Measurements from ENCODE around the gene CSKMT.
"Not testable (repeated sequence)": the region's sequence is repeated elsewhere in the genome, so short reads cannot be mapped to it uniquely, and the experiment has no call there.

CSKMT gene

GRCh38 chr11:62656796-62657429 lies 8.2 kb upstream of the CSKMT start:
- no peak for DNase-seq

- DNase-seq = peak; percentile 33 to 68
These were observed 572 bp upstream of the CSKMT start for GRCh38 chr11:62664405-62665074.

GRCh38 chr11:62665599-62666258 lies 617 bp downstream of the CSKMT start:
- peak; percentile 23 to 45 for DNase-seq

GRCh38 chr11:62666259-62666926 lies 1.3 kb downstream of the CSKMT start:
- DNase-seq = no peak

- no peak for DNase-seq
These were observed 2.3 kb downstream of the CSKMT start for GRCh38 chr11:62667460-62667859.

- DNase-seq = peak in 1 of 2 experiments; percentile 55
These were observed 4.5 kb downstream of the CSKMT start for GRCh38 chr11:62669420-62670161.

DNA sequence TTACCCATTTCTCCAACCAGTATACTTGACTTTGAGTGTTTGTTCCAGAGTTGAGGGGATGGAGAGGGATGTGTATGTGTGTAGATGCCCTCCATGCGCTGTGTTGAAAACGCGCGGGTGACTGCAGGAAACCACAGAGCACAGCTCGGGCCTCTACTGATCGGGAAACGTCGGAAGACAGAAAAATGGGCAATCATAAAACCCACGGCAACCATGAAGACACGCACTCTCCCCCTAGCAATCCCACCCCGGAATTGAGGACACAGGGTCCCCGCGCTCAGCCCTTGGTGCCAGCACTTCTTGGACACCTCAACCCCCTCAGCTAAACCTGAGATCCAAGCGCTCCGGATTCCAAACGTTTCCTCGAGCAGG lies 6.1 kb downstream of the CSKMT start:
- no peak for DNase-seq

DNA sequence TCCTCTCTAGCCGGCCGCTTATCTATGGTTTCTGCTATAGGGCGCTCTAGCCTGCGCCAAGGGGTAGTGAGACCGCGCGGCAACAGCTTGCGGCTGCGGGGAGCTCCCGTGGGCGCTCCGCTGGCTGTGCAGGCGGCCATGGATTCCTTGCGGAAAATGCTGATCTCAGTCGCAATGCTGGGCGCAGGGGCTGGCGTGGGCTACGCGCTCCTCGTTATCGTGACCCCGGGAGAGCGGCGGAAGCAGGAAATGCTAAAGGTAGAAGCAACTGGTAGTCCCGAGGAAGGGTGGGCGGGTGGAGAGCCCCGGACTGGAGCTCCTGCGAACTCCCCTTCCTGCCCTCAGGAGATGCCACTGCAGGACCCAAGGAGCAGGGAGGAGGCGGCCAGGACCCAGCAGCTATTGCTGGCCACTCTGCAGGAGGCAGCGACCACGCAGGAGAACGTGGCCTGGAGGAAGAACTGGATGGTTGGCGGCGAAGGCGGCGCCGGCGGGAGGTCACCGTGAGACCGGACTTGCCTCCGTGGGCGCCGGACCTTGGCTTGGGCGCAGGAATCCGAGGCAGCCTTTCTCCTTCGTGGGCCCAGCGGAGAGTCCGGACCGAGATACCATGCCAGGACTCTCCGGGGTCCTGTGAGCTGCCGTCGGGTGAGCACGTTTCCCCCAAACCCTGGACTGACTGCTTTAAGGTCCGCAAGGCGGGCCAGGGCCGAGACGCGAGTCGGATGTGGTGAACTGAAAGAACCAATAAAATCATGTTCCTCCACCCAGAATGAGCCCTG lies 6.7 kb downstream of the CSKMT start, which contains the start of the genes LBHD1 and UQCC3:
Gene LBHD1 (minus strand): TSS at position 660 of the 782 bp plus-strand sequence. CDS start 2,236 bp downstream, outside the sequence.
Gene UQCC3 (plus strand): TSS at position 66 of the 782 bp plus-strand sequence. CDS start 73 bp downstream, at position 139.
- DNase-seq = peak; percentile 64 to 85

- no peak for DNase-seq
These were observed 8.0 kb downstream of the CSKMT start for GRCh38 chr11:62673196-62673525.

DNA sequence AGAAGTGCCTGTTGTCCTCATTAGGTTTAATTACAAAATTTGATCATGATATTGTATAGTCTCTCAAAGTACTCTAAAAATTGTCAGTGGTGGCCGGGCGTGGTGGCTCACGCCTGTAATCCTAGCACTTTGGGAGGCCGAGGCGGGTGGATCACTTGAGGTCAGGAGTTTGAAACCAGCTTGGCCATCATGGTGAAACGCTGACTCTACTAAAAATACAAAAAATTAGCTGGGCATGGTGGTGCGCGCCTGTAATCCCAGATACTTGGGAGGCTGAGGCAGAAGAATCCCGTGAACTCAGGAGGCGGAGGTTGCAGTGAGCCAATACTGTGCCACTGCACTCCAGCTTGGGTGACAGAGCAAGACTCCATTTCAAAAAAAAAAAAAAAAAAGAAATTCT lies 10.3 kb downstream of the CSKMT start:
- DNase-seq = not testable (repeated sequence)

GRCh38 chr11:62676698-62677097 lies 11.6 kb downstream of the CSKMT start:
- no peak for DNase-seq

- DNase-seq = no peak
These were observed 12.0 kb downstream of the CSKMT start for GRCh38 chr11:62677156-62677555.

DNA sequence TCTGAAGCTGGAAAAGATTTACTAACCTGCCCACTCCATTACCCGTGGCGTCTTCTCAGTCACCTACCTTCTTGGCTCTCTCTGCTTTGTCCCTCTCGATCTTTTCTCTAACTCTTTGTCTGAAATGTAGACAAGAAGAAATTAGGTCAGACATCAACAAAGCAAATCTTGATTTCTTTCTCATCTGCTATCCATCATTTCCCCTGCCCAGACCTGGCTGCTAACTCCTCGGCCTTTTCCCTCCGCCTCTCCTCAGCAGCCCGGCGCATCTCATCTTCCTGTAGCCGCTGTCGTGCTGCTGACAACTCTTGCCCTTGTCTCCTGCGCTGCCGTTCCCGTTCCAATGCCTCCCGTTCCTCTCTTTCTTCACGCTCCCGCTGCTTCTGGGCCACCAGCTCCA lies 12.6 kb downstream of the CSKMT start:
- no peak for DNase-seq

DNA sequence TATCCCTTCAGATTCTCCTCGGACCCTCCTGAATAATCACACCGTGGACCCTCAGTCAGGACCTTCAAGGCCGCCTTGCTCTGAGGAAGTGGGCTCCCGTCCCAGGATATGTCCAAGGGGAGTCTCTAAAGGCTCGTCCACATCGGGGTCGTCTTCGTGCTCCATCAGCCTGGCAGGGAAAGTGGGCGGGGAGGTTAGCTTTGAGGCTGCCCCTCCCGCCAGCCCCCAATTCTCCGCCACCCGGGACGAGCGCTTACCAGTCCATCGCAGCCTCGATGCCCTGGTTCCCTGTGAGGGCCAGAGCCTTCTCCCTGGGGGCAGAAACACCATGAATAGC lies 13.3 kb downstream of the CSKMT start:
- DNase-seq = no peak

DNA sequence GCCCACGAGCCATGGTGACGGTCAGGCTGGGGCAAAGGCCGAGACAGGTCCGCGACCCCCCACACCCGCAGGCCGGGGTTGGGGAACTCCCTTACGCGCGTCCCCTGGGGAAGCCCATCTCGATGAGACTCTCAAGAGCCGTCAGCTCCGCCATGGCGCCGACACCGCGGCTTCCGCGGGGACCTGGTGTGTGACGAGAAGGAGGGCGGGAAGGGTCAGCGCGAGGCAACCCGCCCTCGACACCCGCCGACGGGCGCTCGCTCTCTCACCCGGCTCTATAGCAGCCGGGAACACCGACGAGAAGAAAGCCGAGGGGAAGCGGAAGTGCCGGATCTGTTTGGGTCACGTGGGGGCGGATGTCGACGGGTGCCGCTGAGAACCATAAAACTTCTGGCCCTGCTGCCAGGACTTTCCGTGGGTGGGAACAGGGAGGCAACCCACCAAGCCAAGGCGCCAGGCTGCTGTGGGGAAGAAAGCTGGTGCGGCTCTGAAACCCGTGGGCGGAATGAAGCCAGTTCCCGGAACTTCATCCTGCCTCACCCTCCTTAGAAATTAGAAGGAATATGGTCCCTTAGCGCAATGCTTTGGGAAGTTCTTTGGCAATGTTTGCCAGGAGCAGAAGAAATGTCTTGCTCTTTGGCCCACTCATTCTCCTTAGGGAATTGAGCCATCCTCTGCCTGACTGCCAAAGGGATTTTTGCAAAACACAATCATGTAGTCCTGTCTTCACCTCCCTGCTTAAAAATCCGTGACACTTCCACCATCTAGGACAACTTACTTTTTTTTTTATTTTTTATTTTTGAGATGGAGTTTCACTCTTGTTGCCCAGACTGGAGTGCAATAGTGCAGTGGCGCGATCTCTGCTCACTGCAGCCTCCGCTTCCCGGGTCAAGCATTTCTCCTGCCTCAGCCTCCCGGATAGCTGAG lies 13.9 kb downstream of the CSKMT start, which contains the start of gene UBXN1:
Gene UBXN1 (minus strand): TSS at position 304 of the 927 bp plus-strand sequence. CDS start 150 bp downstream, at position 154.
- DNase-seq = peak; percentile 61 to 81

DNA sequence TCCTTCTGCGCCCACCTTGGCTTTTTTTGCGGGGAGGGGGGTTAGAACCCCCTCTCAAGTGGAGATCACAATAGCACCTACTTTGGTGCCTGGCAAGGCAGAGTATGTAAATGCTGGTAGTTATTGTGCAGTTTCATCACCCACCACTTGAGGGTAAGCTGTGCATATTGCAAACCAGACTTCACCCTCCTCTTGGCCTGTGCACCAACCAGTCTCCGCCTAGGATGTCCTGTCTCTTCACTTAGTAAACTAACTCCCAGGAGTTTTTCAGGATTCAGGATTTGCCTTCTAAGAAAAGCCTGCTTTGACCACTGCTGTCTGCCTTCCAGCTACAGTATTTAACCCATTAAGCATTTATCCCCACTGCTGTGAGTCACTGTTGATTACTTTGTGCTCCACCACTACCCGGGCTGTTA lies 15.7 kb downstream of the CSKMT start:
- DNase-seq = peak; percentile 42 to 67

GRCh38 chr11:62682518-62682917 lies 17.4 kb downstream of the CSKMT start:
- no peak for DNase-seq

DNA sequence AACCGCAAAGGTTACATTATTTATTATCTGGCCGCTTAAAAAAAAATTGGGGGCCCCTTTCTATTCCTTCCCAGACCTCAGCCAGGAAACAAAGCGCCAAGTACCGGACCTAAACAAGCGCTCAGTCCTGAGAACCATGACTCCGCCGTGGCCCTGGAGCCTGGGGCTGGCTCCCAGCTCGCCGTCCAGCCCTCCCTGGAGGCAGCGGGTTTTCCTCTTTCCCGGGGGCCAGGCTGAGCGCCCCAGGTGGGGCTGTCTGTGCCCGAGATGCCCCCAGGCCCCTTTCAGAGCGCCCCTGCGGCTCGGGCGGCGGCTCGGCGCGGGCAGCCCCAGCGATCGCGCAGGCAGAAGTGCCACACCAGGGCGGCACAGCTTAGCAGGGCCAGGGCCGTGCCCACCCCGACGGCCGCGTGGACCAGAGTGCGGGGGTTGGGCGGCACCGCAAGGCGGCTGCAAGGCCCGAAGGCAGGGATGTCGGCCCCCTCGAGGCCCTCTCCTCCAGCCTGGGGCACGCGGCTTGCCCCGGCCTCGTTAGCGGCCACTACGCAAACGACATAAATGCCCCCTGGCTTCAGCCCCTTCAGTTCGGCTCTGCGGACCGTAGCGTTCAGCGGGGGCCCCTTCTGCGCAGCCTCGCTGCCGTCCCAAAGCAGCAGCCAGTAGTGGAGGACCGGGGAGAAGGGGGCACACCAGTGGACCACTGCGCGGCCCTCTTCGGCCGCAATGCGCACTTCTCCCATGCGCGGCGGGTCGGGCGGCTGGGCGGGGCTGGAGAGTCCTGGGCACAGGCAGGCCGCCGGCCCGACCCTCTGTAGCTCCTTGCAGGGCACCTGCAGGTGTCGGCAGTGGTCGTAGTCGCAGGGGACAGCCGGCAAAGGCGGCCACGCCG lies 22.6 kb downstream of the CSKMT start:
- no peak for DNase-seq

GRCh38 chr11:62688491-62688890 lies 23.4 kb downstream of the CSKMT start:
- DNase-seq = no peak
